Esophagus mucosa (tissue), 1 donor: ENCODE data around the gene SLC30A10. TPM values are rescaled to one million over a fixed set of nuclear protein-coding genes. Genes with fewer than 3 reads are reported as not detected.
"Not testable (repeated sequence)": the region's sequence is repeated elsewhere in the genome, so short reads cannot be mapped to it uniquely, and the experiment has no call there.

ENCODE experiments used
- ATAC-seq: fragments of 200-7000 bp; cut with Tn5 transposase; one replicate; pipeline ENCODE4 v1.9.1; 2020
- total RNA-seq: library from RNA; stranded (reverse); gene quantifications from one replicate; pipeline ENCODE4 v1.2.4, GENCODE V29; 2023
- donor health status: DM: yes; HTN: yes; CAD: no.

Gene SLC30A10
- total RNA-seq, 1 donor from 2014 or later = 0.12 TPM

DNA sequence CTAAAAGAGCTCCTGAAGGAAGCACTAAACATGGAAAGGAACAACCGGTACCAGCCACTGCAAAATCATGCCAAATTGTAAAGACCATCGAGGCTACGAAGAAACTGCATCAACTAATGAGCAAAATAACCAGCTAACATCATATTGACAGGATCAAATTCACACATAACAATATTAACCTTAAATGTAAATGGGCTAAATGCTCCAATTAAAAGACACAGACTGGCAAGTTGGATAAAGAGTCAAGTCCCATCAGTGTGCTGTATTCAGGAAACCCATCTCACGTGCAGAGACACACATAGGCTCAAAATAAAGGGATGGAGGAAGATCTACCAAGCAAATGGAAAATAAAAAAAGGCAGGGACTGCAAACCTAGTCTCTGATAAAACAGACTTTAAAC is 39.7 kb downstream of the SLC30A10 start:
- not testable (repeated sequence) for ATAC-seq

DNA sequence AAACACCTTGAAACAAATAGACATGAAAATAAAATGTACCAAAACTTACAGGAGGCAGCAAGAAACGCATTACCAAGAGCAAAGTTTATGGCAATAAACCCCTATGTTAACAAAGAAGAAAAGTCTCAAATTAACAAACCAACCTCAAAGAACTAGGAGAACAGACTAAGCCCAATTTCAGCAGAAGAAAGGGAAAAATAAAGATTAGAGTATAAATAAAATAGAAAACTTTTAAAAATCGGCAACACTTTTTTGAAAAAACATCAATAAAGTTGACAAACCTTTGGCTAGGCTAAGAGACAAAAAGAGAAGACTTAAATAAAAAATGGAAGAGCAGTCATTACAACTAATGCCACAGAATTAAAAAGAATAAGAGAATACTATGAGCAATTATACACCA is 42.7 kb downstream of the SLC30A10 start:
- ATAC-seq = no peak

DNA sequence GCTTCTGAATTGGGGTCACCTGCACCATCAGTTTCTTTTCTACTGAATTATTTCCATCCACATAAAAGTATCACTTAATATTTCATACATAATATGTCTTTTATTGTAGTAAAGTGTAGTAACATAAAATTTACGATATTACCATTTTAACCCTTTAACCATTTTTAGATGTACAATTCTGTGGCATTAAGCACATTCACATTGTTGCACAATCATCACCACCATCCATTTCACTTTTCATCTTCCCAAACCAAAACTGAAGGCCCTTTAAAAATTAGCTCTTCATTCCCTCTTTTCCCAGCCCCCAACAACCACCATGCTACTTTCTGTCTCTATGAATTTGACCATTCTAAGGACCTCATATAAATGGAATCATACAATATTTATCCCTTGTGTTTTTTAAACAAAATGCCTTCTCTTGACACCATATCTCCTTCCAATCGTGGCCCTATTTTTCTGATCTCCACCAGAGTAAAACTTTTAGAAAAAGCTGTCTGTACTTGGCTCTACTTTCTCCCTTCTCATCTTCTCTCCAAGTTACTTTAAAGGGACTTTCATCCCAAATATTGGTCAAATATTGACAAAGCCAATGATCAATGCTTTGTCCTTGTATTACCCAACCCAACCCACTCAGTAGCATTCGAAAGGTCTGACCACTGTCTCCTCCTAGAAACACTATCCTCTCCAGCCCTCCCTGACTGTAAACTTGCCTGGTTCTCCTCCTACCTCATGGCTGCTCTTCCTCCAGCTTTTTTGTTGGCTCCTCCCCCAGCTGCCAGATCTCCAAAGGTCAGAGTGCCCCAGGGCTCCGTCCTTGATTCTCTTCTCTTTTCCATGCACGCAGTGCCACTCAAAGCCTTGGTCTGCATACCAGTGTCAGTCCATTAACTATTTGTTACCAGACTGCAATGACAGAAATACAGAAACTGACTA is 44.7 kb downstream of the SLC30A10 start:
- ATAC-seq = no peak

DNA sequence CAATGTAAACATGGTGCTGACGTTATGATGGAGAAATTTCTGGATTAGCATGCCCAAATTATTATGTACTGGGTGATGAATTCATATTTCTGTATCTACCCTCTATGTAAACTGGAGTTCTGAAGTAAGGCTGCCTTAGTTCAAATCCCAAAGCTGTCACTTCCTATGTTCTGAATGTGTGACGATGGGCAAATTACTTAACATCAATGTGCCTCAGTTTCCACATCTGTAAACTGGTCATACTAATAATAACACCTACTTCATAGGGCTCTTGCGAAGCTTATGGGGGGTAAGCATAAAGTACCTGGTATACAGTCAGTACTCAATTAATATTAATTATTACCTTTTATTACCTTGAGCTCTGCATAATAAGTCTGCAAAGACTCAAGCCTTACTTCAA is 45.6 kb downstream of the SLC30A10 start:
- ATAC-seq = no peak

DNA sequence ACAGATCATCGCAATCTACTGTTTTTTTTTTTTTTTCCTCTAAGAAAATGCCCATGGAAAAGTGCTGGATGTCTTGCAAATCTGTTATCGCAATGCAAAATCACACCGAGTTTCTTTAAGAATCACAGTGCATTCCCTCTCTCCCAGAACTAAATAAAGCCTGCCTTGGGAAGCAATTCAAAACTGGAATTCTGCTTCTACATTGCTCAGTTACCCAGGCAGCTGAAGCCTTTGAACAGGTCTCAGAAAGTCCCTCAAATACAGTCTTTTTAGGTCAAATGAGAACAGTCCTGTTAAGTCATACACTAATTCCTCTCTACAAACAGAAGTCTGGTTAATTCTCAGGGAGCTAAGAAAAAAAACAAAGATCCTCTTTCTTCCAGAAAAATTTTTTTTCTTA is 46.3 kb downstream of the SLC30A10 start:
- no peak for ATAC-seq

DNA sequence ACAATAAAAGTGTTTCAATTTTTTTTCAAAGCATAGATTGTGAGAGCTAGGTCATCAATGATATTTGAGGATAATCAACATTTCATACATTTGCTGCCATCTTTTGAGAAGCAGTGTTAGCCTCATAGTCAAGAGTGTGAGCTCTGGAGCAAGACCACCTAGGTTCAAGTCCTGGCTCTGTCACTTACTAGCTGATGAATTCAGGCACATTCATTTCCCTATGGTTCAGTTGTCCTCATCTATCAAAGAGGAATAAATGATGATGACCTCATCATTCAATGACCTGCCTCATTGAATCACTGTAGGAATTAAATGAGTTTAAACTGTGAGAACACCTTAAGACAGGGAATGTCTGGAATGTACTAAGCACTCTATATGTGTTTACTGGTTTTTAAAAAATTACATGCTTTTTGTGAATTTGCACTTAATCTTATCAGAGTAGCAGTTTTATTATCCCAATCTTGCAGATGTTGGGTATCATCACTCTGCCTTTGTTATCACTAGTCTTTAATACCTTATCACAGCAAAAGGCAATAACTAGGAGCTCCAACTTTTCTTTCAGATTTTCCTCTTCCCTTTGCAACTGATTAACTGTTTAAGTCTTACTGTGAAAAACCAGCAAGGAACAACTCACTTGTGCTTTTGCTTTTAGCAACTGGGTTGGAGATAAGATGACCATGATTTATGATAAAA is 47.4 kb downstream of the SLC30A10 start:
- no peak for ATAC-seq

DNA sequence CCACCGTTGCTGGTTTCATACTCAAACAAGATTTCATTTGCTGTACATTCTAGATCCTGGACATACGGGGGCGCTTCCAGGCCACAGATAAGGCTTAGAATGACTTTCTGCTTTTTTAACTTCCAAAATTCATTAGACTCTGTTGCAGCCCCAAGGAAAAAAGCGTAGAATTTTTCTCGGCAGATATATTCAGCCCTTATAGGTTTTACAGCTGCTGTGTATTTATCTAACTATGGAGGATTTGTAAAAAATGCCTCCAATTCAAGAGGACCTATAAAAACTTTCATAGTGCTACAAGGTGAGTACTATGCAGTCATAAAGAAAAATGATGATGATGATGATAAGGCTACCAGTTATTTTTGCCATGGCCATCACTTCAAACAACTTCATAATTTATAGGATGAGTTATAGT is 51.6 kb downstream of the SLC30A10 start:
- no peak for ATAC-seq

DNA sequence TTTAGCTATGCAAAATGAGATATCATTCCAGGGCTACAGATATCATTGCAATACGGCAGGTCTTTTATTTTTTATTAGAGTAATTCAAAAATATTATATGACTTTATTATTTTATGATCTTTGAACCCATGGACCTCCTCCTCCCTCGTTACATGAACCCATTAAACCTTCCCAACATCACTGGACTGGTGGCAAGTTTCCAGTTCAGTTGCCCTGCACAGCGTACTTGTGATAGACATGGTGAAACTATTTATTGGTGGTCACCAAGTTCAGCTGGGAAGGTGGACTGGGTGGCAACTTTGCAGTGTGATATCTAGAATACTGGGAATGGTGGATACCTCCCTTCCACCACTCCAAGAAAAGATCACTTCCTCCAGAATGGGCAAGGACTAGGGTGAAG is 52.5 kb downstream of the SLC30A10 start:
- ATAC-seq = no peak

DNA sequence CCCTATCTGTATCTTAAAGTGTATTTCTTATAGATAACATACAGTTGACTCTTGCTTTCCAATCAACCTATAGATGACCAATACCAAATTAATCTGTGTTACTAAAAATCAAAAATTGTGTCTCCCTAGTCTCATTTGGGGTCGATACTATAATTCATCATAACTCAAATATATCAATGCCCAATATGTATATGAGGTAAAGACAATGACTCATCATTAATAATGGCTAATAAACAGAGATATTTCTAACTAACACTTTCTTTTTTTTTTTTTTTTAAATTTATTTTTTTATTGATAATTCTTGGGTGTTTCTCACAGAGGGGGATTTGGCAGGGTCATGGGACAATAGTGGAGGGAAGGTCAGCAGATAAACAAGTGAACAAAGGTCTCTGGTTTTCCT is 55.8 kb downstream of the SLC30A10 start:
- not testable (repeated sequence) for ATAC-seq

DNA sequence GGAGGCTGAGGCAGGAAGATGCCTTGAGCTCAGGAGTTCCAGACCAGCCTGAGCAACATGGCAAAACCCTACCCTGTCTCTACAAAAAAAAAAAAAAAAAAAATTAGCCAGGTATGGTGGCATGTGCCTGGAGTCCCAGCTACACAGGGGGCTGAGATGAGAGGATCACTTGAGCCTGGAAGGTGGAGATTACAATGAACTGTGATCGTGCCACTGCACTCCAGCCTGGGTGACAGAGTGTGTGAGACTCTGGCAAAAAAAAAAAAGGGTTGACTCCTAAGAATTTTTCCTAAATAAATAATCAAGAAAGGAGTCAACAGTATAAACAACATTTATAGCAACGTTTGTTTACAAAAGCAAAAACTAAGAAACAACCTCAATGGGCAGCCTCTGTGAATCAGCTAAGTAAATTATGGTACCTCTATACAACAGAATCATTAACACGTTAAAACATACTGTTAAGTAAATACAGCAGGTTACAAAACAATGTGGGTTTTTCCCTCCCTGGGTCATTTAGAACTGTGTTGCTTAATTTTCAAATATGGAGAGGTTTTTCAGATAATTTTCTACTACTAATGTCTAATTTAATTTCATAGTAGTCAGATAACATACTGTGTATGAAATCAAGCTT is 56.8 kb downstream of the SLC30A10 start:
- ATAC-seq = no peak

DNA sequence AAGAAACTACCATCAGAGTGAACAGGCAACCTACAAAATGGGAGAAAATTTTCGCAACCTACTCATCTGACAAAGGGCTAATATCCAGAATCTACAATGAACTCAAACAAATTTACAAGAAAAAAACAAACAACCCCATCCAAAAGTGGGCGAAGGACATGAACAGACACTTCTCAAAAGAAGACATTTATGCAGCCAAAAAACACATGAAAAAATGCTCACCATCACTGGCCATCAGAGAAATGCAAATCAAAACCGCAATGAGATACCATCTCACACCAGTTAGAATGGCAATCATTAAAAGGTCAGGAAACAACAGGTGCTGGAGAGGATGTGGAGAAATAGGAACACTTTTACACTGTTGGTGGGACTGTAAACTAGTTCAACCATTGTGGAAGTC is 59.7 kb downstream of the SLC30A10 start:
- ATAC-seq = not testable (repeated sequence)

Other genes with a start within 250 kb of the SLC30A10 start
- gene EPRS1, start 117.9 kb upstream of the SLC30A10 start, total RNA-seq = 109 TPM
- gene BPNT1, start 161.2 kb upstream of the SLC30A10 start, total RNA-seq = 20.1 TPM
- gene IARS2, start 165.6 kb upstream of the SLC30A10 start, total RNA-seq = 52.9 TPM